A549 (cell line): ENCODE measurements around the gene FGGY.

Source experiments
- CBX8 ChIP-seq: fragments of 200-600 bp; sonication (generic); IDR thresholded peaks from 2 replicates; pipeline ENCODE4 v1.6.1; 2016
- POLR2A ChIP-seq: IDR thresholded peaks from 2 replicates; pipeline ENCODE4 v1.6.1; 2012; ENCODE audit warnings: mild to moderate bottlenecking, low read length
- TF ChIP-seq, protein P1 (sequence below): fragments of 250-450 bp; sonication (Bioruptor Pico); IDR thresholded peaks from 2 replicates; pipeline ENCODE4 v1.5.0; 2020; ENCODE audit warnings: low read depth, mild to moderate bottlenecking, moderate library complexity
- TF ChIP-seq, protein P2 (sequence below): fragments of >200 bp; sonication (Bioruptor Twin); formaldehyde crosslinking; IDR thresholded peaks from 3 replicates; pipeline ENCODE4 v1.5.1; 2016

DNA sequence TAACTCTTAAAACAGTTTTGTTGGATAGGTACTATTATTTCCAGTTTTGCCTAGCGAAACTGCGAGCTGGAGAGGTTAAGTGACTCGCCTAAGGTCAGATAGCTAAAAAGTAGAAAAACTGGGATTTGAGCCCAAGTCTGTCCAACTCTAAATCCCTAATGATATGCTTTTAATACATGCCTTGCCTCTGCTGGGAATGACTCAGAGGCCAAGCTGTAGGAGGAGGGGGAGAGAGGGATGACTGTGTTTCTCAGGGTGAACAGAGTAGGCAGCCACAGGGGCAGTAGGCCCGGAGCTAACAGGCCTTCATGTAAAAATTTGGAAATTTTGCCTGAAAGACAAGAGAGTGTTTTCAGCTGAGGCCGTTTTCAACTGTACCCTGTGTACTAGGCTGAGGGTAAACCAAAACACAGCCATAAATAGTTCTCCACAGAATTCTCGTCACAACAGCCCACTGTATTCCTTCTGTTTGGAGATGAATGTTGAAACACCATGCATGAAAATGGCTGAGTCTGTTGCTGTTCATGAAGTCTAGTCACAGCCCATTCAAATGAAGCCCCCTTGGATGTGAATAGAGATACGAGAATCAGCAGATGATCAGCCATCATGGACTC is 410.4 kb downstream of the FGGY start:
- no peak for TF ChIP-seq CBX8
- no peak for TF ChIP-seq POLR2A
- TF ChIP-seq, protein P1, sequence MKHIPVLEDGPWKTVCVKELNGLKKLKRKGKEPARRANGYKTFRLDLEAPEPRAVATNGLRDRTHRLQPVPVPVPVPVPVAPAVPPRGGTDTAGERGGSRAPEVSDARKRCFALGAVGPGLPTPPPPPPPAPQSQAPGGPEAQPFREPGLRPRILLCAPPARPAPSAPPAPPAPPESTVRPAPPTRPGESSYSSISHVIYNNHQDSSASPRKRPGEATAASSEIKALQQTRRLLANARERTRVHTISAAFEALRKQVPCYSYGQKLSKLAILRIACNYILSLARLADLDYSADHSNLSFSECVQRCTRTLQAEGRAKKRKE (CRISPR knock-in tag): no peak
- TF ChIP-seq, protein P2, sequence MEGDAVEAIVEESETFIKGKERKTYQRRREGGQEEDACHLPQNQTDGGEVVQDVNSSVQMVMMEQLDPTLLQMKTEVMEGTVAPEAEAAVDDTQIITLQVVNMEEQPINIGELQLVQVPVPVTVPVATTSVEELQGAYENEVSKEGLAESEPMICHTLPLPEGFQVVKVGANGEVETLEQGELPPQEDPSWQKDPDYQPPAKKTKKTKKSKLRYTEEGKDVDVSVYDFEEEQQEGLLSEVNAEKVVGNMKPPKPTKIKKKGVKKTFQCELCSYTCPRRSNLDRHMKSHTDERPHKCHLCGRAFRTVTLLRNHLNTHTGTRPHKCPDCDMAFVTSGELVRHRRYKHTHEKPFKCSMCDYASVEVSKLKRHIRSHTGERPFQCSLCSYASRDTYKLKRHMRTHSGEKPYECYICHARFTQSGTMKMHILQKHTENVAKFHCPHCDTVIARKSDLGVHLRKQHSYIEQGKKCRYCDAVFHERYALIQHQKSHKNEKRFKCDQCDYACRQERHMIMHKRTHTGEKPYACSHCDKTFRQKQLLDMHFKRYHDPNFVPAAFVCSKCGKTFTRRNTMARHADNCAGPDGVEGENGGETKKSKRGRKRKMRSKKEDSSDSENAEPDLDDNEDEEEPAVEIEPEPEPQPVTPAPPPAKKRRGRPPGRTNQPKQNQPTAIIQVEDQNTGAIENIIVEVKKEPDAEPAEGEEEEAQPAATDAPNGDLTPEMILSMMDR: no peak
